ENCODE results near the gene PUSL1.
A peak's percentile ranks its signal among the peaks of the same experiment; 100 is the strongest.

PUSL1 gene

GRCh38 chr1:1319646-1319941, 11.2 kb downstream of the PUSL1 start:
- TF ChIP-seq CTCF (conservative IDR thresholded peaks at IDR 0.05; ENCODE audit: low read depth) = no peak
- DNase-seq (ENCODE audit: low spot score) = no peak
- ChIA-PET CTCF (no interaction called here), POLR2A (ENCODE audit: low non-redundant PET) (no interaction called here)
- peak overlapping the region; percentile 100 for H3K27ac ChIP-seq

GRCh38 chr1:1320666-1321448, 12.5 kb downstream of the PUSL1 start:
- H3K27ac ChIP-seq = peak overlapping the region; percentile 100
- TF ChIP-seq CTCF (conservative IDR thresholded peaks at IDR 0.05; ENCODE audit: low read depth) = no peak
- ChIA-PET POLR2A (ENCODE audit: low non-redundant PET) (no interaction called here), CTCF (no interaction called here)
- DNase-seq (ENCODE audit: low spot score) = no peak

- no peak for TF ChIP-seq CTCF (conservative IDR thresholded peaks at IDR 0.05; ENCODE audit: low read depth)
- DNase-seq (ENCODE audit: low spot score) = no peak
- CTCF ChIA-PET = no interaction called here
- POLR2A ChIA-PET (ENCODE audit: low non-redundant PET) = no interaction called here
- H3K27ac ChIP-seq = peak overlapping the region; percentile 100
Measured at GRCh38 chr1:1321477-1321876, 13.1 kb downstream of the PUSL1 start.

DNA sequence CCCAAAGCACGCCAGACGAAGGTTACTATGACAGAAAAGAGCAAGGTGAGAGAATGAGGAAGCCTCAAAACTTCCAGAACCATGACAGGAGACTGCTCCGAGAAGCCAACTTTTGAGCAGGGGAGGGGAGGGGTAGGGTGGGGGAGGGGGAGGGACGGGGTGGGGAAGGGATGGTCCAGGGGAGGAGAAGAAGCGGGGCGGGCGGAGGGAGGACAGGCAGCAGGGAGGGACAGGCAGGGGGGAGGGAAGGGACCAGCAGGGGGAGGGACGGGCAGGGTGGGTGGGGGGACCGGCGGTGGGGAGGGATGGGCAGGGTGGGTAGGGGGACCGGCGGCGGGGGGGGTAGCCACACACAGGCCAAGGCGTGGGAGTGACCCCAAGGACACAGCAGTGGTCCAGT, 14.0 kb downstream of the PUSL1 start:
- no peak for DNase-seq (ENCODE audit: low spot score)
- ChIA-PET CTCF (no interaction called here), POLR2A (ENCODE audit: low non-redundant PET) (no interaction called here)
- TF ChIP-seq CTCF (conservative IDR thresholded peaks at IDR 0.05; ENCODE audit: low read depth) = no peak
- peak overlapping the region; percentile 100 for H3K27ac ChIP-seq

- CTCF ChIA-PET = no interaction called here
- no peak for TF ChIP-seq CTCF (conservative IDR thresholded peaks at IDR 0.05; ENCODE audit: low read depth)
- H3K27ac ChIP-seq = peak overlapping the region; percentile 47
- no peak for DNase-seq (ENCODE audit: low spot score)
- POLR2A ChIA-PET (ENCODE audit: low non-redundant PET) = interaction anchor here (0.8 kb wide), 1 partner anchor 11 kb away, joined by 3 read pairs; no protein-coding TSS in a partner anchor
Measured at GRCh38 chr1:1322952-1323351, 14.6 kb downstream of the PUSL1 start.

GRCh38 chr1:1324084-1324523, 15.7 kb downstream of the PUSL1 start:
- ChIA-PET POLR2A (ENCODE audit: low non-redundant PET) (no interaction called here), CTCF (interaction anchor here (0.6 kb wide), 1 partner anchor 11 kb away, joined by 3 read pairs; no protein-coding TSS in a partner anchor)
- TF ChIP-seq CTCF (conservative IDR thresholded peaks at IDR 0.05; ENCODE audit: low read depth) = no peak
- DNase-seq (ENCODE audit: low spot score) = no peak
- H3K27ac ChIP-seq = peak overlapping the region; percentile 89

Data from RWPE1 (cell line).